ENCODE results near the gene OCIAD2. TPM values are rescaled to one million over a fixed set of nuclear protein-coding genes. Genes with fewer than 3 reads are reported as not detected.

The OCIAD2 gene
- total RNA-seq, 1 experiment from 2014 or later = 64.0 TPM

DNA sequence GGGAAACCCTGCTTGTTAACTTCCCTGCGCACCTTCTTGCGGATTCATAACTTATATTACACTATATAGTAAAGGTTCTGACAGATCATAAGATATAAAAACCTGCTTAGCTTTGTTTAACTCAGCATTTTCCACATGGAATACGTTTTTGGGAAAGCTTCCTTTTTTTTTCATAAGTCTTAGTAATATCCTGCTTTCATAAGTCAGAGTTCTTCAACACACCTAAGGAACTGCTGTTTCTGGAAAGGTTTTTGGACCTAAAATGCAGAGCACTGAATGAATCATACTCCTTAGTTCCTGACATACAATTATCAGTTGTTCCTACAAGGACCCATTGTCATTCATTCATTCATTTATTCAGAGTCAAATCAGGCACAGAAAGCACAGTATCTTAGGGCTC lies 32.3 kb upstream of the OCIAD2 start:
- DNase-seq (ENCODE audit: low read depth, low spot score) (no peak), ATAC-seq (no peak)
- Histone ChIP-seq H3K9ac (ENCODE audit: low read length) (no peak overlapping the region), H3K27me3 (ENCODE audit: insufficient read depth, low read length) (no peaks in the 10 kb centered on the region), H3K27ac (ENCODE audit: low read depth, low read length) (no peak overlapping the region), H2AFZ (ENCODE audit: low read depth, low read length, poor library complexity, severe bottlenecking) (no peak overlapping the region), H3K4me1 (ENCODE audit: control insufficient read depth in 1 of 2, insufficient read depth in 2 of 2, low read length in 2 of 2) (peaks cover 0 to 11% of the 10 kb centered on the region in 2 experiments; a peak in 2 of 4 replicates), H3K79me2 (ENCODE audit: insufficient read depth, low read length) (no peaks in the 10 kb centered on the region), H4K20me1 (ENCODE audit: insufficient read depth) (no peaks in the 10 kb centered on the region), H3K9me2 (ENCODE audit: insufficient read depth) (no peaks in the 10 kb centered on the region), H3K4me2 (ENCODE audit: low read length) (no peak overlapping the region), H3K4me3 (replicated peaks in 1 of 2; ENCODE audit: low read depth in 1 of 2, low read length in 2 of 2) (no peak overlapping the region), H3K36me3 (ENCODE audit: control insufficient read depth in 1 of 2, insufficient read depth in 2 of 2, low read length in 2 of 2) (no peaks in the 10 kb centered on the region), H3K9me3 (ENCODE audit: control insufficient read depth in 1 of 2, insufficient read depth in 1 of 2, low read depth in 1 of 2, low read length in 2 of 2) (no peaks in the 10 kb centered on the region)
- POLR2A ChIA-PET = no interaction called here
- TF ChIP-seq EGR1 (IDR thresholded peaks at IDR 0.05; ENCODE audit: low read depth) = no peak
- TF ChIP-seq SRF (IDR thresholded peaks at IDR 0.05; ENCODE audit: low read depth) = no peak
- no peak for TF ChIP-seq FOSL1 (IDR thresholded peaks at IDR 0.05; ENCODE audit: low read depth)
- TF ChIP-seq CBX3 (IDR thresholded peaks at IDR 0.05; ENCODE audit: low read depth) = no peak
- TF ChIP-seq ZFX (IDR thresholded peaks at IDR 0.05) = no peak
- TF ChIP-seq, protein P1, sequence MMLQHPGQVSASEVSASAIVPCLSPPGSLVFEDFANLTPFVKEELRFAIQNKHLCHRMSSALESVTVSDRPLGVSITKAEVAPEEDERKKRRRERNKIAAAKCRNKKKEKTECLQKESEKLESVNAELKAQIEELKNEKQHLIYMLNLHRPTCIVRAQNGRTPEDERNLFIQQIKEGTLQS (IDR thresholded peaks at IDR 0.05) = no peak
- TF ChIP-seq, protein P2, sequence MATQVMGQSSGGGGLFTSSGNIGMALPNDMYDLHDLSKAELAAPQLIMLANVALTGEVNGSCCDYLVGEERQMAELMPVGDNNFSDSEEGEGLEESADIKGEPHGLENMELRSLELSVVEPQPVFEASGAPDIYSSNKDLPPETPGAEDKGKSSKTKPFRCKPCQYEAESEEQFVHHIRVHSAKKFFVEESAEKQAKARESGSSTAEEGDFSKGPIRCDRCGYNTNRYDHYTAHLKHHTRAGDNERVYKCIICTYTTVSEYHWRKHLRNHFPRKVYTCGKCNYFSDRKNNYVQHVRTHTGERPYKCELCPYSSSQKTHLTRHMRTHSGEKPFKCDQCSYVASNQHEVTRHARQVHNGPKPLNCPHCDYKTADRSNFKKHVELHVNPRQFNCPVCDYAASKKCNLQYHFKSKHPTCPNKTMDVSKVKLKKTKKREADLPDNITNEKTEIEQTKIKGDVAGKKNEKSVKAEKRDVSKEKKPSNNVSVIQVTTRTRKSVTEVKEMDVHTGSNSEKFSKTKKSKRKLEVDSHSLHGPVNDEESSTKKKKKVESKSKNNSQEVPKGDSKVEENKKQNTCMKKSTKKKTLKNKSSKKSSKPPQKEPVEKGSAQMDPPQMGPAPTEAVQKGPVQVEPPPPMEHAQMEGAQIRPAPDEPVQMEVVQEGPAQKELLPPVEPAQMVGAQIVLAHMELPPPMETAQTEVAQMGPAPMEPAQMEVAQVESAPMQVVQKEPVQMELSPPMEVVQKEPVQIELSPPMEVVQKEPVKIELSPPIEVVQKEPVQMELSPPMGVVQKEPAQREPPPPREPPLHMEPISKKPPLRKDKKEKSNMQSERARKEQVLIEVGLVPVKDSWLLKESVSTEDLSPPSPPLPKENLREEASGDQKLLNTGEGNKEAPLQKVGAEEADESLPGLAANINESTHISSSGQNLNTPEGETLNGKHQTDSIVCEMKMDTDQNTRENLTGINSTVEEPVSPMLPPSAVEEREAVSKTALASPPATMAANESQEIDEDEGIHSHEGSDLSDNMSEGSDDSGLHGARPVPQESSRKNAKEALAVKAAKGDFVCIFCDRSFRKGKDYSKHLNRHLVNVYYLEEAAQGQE (IDR thresholded peaks at IDR 0.05; ENCODE audit: low read depth) = no peak
- TF ChIP-seq RAD21 (IDR thresholded peaks at IDR 0.05; ENCODE audit: low read depth) = no peak
- no peak for TF ChIP-seq YY1 (IDR thresholded peaks at IDR 0.05; ENCODE audit: extremely low read depth, insufficient replicate concordance, low read depth, low read length)
- TF ChIP-seq TCF7L2 (IDR thresholded peaks at IDR 0.05; ENCODE audit: borderline replicate concordance, extremely low read depth, insufficient read depth, insufficient read length) = no peak
- TF ChIP-seq POLR2A (IDR thresholded peaks at IDR 0.05; ENCODE audit: borderline replicate concordance, extremely low read depth, insufficient read depth, insufficient read length) = no peak
- TF ChIP-seq, protein P3, sequence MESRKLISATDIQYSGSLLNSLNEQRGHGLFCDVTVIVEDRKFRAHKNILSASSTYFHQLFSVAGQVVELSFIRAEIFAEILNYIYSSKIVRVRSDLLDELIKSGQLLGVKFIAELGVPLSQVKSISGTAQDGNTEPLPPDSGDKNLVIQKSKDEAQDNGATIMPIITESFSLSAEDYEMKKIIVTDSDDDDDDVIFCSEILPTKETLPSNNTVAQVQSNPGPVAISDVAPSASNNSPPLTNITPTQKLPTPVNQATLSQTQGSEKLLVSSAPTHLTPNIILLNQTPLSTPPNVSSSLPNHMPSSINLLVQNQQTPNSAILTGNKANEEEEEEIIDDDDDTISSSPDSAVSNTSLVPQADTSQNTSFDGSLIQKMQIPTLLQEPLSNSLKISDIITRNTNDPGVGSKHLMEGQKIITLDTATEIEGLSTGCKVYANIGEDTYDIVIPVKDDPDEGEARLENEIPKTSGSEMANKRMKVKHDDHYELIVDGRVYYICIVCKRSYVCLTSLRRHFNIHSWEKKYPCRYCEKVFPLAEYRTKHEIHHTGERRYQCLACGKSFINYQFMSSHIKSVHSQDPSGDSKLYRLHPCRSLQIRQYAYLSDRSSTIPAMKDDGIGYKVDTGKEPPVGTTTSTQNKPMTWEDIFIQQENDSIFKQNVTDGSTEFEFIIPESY (IDR thresholded peaks at IDR 0.05; ENCODE audit: extremely low read depth, insufficient replicate concordance, low read length) = no peak
- CTCF ChIA-PET = no interaction called here
- BruUV-seq (replicated peaks) = no TSS peak
- RAD21 ChIA-PET (ENCODE audit: low non-redundant PET in 1 of 2, low total read pairs in 2 of 2, uncharacterized antibody in 2 of 2, unreplicated experiment in 2 of 2) = no interaction called here
- intact Hi-C loops (cut with micrococcal nuclease) = no loop called here
